GM23338 (cell line): ENCODE results near the gene FKBP7. TPM values are rescaled to one million over a fixed set of nuclear protein-coding genes. Genes with fewer than 3 reads are reported as not detected.

Source experiments
- ATAC-seq: fragments of 200-7000 bp; cut with Tn5 transposase; 3 replicates; pipeline ENCODE4 v1.9.1; 2020
- DNase-seq: peaks from one replicate; pipeline ENCODE4 v3.0.0-alpha.2; 2015; ENCODE audit warnings: low spot score
- H2AFZ ChIP-seq: fragments of 200-600 bp; sonication (generic); 2 replicates; pipeline ENCODE4 v1.8.0; 2016; ENCODE audit warnings: antibody characterized with exemption, mild to moderate bottlenecking, moderate library complexity
- H3F3A ChIP-seq: fragments of 200-600 bp; sonication (generic); replicated peaks from 2 replicates; pipeline ENCODE4 v1.8.0; 2017; ENCODE audit warnings: antibody characterized with exemption, mixed run types, low read depth
- H3K27ac ChIP-seq: fragments of 200-600 bp; sonication (generic); 2 replicates; pipeline ENCODE4 v1.6.1; 2016; ENCODE audit warnings: low read depth
- H3K27me3 ChIP-seq: fragments of 200-600 bp; sonication (generic); 2 replicates; pipeline ENCODE4 v1.8.0; 2016; ENCODE audit warnings: mild to moderate bottlenecking, mixed run types, moderate library complexity; ENCODE audit not compliant: insufficient read depth
- H3K36me3 ChIP-seq: fragments of 200-600 bp; sonication (generic); 2 replicates; pipeline ENCODE4 v1.8.0; 2016; ENCODE audit warnings: mild to moderate bottlenecking; ENCODE audit not compliant: insufficient read depth
- H3K4me1 ChIP-seq: fragments of 200-600 bp; sonication (generic); 2 replicates; pipeline ENCODE4 v1.8.0; 2016; ENCODE audit warnings: mild to moderate bottlenecking, moderate library complexity; ENCODE audit not compliant: insufficient read depth
- H3K4me2 ChIP-seq: fragments of 200-600 bp; sonication (generic); 2 replicates; pipeline ENCODE4 v1.7.1; 2017; ENCODE audit warnings: mixed run types
- H3K4me3 ChIP-seq: fragments of 200-600 bp; sonication (generic); 2 replicates; pipeline ENCODE4 v1.6.1; 2016; ENCODE audit warnings: mixed run types
- H3K79me2 ChIP-seq: fragments of 200-600 bp; sonication (generic); replicated peaks from 2 replicates; pipeline ENCODE4 v1.8.0; 2017; ENCODE audit warnings: mild to moderate bottlenecking; ENCODE audit not compliant: insufficient read depth
- H3K9me2 ChIP-seq: fragments of 200-600 bp; sonication (generic); 2 replicates; pipeline ENCODE4 v1.8.0; 2017; ENCODE audit not compliant: insufficient read depth
- H4K20me1 ChIP-seq: fragments of 200-600 bp; sonication (generic); replicated peaks from 2 replicates; pipeline ENCODE4 v1.8.0; 2017; ENCODE audit warnings: mild to moderate bottlenecking; ENCODE audit not compliant: insufficient read depth
- H3K27ac Mint-ChIP-seq: 2 replicates; pipeline ENCODE4 v1.8.0; 2020; ENCODE audit warnings: inconsistent platforms, mild to moderate bottlenecking, moderate library complexity, mixed read lengths
- H3K27me3 Mint-ChIP-seq: 3 replicates; pipeline ENCODE4 v1.8.0; 2022; ENCODE audit warnings: low read depth, mild to moderate bottlenecking, moderate library complexity, mixed read lengths, inconsistent platforms; ENCODE audit not compliant: insufficient read depth, poor library complexity
- H3K36me3 Mint-ChIP-seq: 3 replicates; pipeline ENCODE4 v1.8.0; 2021; ENCODE audit warnings: low read depth, mild to moderate bottlenecking, inconsistent platforms, moderate library complexity, mixed read lengths
- H3K4me1 Mint-ChIP-seq: 3 replicates; pipeline ENCODE4 v1.8.0; 2020; ENCODE audit warnings: mild to moderate bottlenecking, inconsistent platforms, mixed read lengths
- H3K4me3 Mint-ChIP-seq: 3 replicates; pipeline ENCODE4 v1.8.0; 2021; ENCODE audit warnings: moderate library complexity, mild to moderate bottlenecking, inconsistent platforms, mixed read lengths
- H3K9me3 Mint-ChIP-seq: 3 replicates; pipeline ENCODE4 v1.8.0; 2020; ENCODE audit warnings: moderate library complexity, mild to moderate bottlenecking, inconsistent platforms, mixed read lengths
- CREB1 ChIP-seq: fragments of 250-450 bp; sonication (Bioruptor Pico); IDR thresholded peaks from 2 replicates; pipeline ENCODE4 v1.5.0; 2020; ENCODE audit warnings: low read depth, mild to moderate bottlenecking, moderate library complexity
- EZH2 ChIP-seq: fragments of 200-600 bp; sonication (generic); IDR thresholded peaks from one replicate; pipeline ENCODE4 v1.8.0; 2017; ENCODE audit warnings: antibody characterized with exemption, mild to moderate bottlenecking, low read depth; ENCODE audit not compliant: unreplicated experiment
- JUNB ChIP-seq: IDR thresholded peaks from one replicate; pipeline ENCODE4 v1.6.1; 2016; ENCODE audit warnings: antibody characterized with exemption; ENCODE audit not compliant: unreplicated experiment
- NANOG ChIP-seq: IDR thresholded peaks from 2 replicates; pipeline ENCODE4 v1.6.1; 2016; ENCODE audit warnings: antibody characterized with exemption, borderline replicate concordance
- POLR2AphosphoS5 ChIP-seq: IDR thresholded peaks from 2 replicates; pipeline ENCODE4 v1.6.1; 2016; ENCODE audit warnings: antibody characterized with exemption, low read depth
- STAT1 ChIP-seq: IDR thresholded peaks from one replicate; pipeline ENCODE4 v1.6.1; 2016; ENCODE audit warnings: antibody characterized with exemption; ENCODE audit not compliant: unreplicated experiment
- ZNF114 ChIP-seq: fragments of 250-450 bp; sonication (Bioruptor Pico); IDR thresholded peaks from 2 replicates; pipeline ENCODE4 v1.5.0; 2020; ENCODE audit warnings: mild to moderate bottlenecking, moderate library complexity
- polyA plus RNA-seq: library from polyadenylated mRNA; unstranded; fragments of >200 nt; fragmentation: Nextera tagmentation; extraction: Ambion mirVana; gene quantifications from 2 replicates; pipeline ENCODE4 v1.2.1, GENCODE V29; 2016
- total RNA-seq: library from RNA; depleted of rRNA; stranded (reverse); fragments of >200 nt; shearing (Covaris generic); gene quantifications from 2 replicates; pipeline ENCODE4 v1.2.3, GENCODE V29; 2014
- TF ChIP-seq, protein P1 (sequence below): fragments of 250-450 bp; sonication (Bioruptor Pico); IDR thresholded peaks from 2 replicates; pipeline ENCODE4 v1.5.0; 2020; ENCODE audit warnings: mild to moderate bottlenecking, moderate library complexity

The FKBP7 gene
- total and polyA plus RNA-seq, 2 experiments from 2014 or later, result 8.3 to 9.0 TPM

DNA sequence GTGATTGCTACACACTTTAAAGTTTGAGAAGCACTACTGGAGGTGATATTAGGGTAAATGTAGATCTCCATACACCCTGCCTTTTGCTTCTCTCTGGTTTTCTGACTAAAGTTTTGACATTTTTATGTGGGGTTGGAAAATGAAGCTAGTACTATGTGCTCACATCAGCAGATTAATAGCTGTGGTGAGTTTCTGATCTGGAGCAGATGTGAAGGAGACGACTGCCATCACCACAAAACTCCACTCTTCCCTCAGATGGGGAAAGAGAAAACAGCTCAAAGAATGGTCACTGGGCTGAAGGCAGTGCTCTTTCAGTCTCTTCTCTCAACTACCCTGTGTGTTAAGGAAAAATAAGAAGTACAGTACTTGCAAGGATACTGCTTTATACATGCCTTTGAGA is 39.1 kb upstream of the FKBP7 start:
- ATAC-seq (no peak), DNase-seq (no peak)
- Mint-ChIP-seq H3K36me3 (0 out of 3 replicates have a peak, but pooled peaks cover 3% of the 10 kb centered on the region), H3K27ac (no peak overlapping the region), H3K27me3 (peaks cover 7% of the 10 kb centered on the region), H3K4me3 (no peak overlapping the region), H3K4me1 (no peaks in the 10 kb centered on the region), H3K9me3 (no peaks in the 10 kb centered on the region)
- no peaks in the 10 kb centered on the region for H3F3A ChIP-seq
- H3K27me3 ChIP-seq, result no peaks in the 10 kb centered on the region
- no peak overlapping the region for H3K27ac ChIP-seq
- no peak for TF ChIP-seq ZNF114 (CRISPR knock-in tag)
- no peak for TF ChIP-seq JUNB
- no peak for TF ChIP-seq POLR2AphosphoS5
- no peak for TF ChIP-seq NANOG
- no peak for TF ChIP-seq STAT1
- no peak for TF ChIP-seq EZH2
- TF ChIP-seq, protein P1, sequence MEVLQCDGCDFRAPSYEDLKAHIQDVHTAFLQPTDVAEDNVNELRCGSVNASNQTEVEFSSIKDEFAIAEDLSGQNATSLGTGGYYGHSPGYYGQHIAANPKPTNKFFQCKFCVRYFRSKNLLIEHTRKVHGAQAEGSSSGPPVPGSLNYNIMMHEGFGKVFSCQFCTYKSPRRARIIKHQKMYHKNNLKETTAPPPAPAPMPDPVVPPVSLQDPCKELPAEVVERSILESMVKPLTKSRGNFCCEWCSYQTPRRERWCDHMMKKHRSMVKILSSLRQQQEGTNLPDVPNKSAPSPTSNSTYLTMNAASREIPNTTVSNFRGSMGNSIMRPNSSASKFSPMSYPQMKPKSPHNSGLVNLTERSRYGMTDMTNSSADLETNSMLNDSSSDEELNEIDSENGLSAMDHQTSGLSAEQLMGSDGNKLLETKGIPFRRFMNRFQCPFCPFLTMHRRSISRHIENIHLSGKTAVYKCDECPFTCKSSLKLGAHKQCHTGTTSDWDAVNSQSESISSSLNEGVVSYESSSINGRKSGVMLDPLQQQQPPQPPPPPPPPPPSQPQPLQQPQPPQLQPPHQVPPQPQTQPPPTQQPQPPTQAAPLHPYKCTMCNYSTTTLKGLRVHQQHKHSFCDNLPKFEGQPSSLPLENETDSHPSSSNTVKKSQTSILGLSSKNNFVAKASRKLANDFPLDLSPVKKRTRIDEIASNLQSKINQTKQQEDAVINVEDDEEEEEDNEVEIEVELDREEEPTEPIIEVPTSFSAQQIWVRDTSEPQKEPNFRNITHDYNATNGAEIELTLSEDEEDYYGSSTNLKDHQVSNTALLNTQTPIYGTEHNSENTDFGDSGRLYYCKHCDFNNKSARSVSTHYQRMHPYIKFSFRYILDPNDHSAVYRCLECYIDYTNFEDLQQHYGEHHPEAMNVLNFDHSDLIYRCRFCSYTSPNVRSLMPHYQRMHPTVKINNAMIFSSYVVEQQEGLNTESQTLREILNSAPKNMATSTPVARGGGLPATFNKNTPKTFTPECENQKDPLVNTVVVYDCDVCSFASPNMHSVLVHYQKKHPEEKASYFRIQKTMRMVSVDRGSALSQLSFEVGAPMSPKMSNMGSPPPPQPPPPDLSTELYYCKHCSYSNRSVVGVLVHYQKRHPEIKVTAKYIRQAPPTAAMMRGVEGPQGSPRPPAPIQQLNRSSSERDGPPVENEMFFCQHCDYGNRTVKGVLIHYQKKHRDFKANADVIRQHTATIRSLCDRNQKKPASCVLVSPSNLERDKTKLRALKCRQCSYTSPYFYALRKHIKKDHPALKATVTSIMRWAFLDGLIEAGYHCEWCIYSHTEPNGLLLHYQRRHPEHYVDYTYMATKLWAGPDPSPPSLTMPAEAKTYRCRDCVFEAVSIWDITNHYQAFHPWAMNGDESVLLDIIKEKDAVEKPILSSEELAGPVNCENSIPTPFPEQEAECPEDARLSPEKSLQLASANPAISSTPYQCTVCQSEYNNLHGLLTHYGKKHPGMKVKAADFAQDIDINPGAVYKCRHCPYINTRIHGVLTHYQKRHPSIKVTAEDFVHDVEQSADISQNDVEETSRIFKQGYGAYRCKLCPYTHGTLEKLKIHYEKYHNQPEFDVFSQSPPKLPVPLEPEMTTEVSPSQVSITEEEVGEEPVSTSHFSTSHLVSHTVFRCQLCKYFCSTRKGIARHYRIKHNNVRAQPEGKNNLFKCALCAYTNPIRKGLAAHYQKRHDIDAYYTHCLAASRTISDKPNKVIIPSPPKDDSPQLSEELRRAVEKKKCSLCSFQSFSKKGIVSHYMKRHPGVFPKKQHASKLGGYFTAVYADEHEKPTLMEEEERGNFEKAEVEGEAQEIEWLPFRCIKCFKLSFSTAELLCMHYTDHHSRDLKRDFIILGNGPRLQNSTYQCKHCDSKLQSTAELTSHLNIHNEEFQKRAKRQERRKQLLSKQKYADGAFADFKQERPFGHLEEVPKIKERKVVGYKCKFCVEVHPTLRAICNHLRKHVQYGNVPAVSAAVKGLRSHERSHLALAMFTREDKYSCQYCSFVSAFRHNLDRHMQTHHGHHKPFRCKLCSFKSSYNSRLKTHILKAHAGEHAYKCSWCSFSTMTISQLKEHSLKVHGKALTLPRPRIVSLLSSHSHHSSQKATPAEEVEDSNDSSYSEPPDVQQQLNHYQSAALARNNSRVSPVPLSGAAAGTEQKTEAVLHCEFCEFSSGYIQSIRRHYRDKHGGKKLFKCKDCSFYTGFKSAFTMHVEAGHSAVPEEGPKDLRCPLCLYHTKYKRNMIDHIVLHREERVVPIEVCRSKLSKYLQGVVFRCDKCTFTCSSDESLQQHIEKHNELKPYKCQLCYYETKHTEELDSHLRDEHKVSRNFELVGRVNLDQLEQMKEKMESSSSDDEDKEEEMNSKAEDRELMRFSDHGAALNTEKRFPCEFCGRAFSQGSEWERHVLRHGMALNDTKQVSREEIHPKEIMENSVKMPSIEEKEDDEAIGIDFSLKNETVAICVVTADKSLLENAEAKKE, result no peak
- TF ChIP-seq CREB1 (CRISPR knock-in tag), result no peak
- 0 out of 2 replicates have a peak, but pooled peaks cover 5% of the 10 kb centered on the region for H3K9me2 ChIP-seq
- no peak overlapping the region for H3K4me3 ChIP-seq
- H2AFZ ChIP-seq, result no peak overlapping the region
- H3K4me1 ChIP-seq, result no peaks in the 10 kb centered on the region
- H3K4me2 ChIP-seq, result no peak overlapping the region
- H3K36me3 ChIP-seq, result no peaks in the 10 kb centered on the region
- no peaks in the 10 kb centered on the region for H3K79me2 ChIP-seq
- 0 out of 2 replicates have a peak, but pooled peaks cover 5% of the 10 kb centered on the region for H4K20me1 ChIP-seq
